ENCODE measurements around the gene SWAP70. TPM values are rescaled to one million over a fixed set of nuclear protein-coding genes. Genes with fewer than 3 reads are reported as not detected.

The SWAP70 gene
- total and polyA plus RNA-seq, 2 of the 8 experiments (the other 6 are each of a cell fraction or from before 2014, with no cell fraction given), result 14.8 to 37.5 TPM

DNA sequence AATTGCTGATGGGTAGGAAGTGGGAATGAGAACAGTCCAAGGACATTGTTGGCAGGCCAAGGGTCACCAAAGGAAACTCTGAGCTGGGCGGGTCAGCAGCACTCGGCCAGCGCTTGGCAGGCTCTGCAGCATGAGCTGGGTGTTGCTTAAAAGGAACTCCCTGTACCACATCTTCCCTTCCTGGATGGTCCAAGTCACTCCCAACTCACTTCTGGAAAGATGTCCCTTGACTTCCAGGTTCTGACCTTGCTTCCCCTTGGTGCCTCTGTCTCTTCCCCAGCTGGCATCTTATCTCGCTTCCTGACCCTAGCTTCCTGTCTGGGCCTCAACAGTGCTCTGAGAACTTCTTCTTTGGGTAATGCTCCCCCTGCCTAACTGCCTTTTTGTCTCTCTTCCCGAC, 24.8 kb upstream of the SWAP70 start:
- no peak overlapping the region for H2BK12ac ChIP-seq (ENCODE audit: low read depth, low read length)
- FAIRE-seq (no peak), DNase-seq (ENCODE audit: low read depth in 1 of 2, low spot score in 2 of 2) (no peak)
- no peak overlapping the region for H4K8ac ChIP-seq (ENCODE audit: extremely low read depth, insufficient read depth, low read length)
- no peak overlapping the region for H3K27ac ChIP-seq (ENCODE audit: low read depth, low read length)
- POLR2A ChIA-PET (ENCODE audit: partially characterized antibody), result interaction anchor here (1.3 to 1.4 kb wide), 2 partner anchors 11 to 12 kb away, joined by 4 to 5 read pairs; no protein-coding TSS in a partner anchor
- WGBS, 2 experiments (ENCODE audit: extremely low coverage in 1 of 2, insufficient coverage in 1 of 2, insufficient read length in 1 of 2, insufficient replicate concordance in 2 of 2, low coverage in 1 of 2, low lambda C conversion rate in 2 of 2, missing lambda C conversion rate in 1 of 2), result 94% methylated on average over 5 of the region's 5 CpGs; no CpG with 5 or more reads in 1 of the 2 experiments
- no peak overlapping the region for H3K14ac ChIP-seq (ENCODE audit: insufficient read length)
- no peak overlapping the region for H2AK5ac ChIP-seq (ENCODE audit: low read depth, low read length)
- H3K79me2 ChIP-seq (ENCODE audit: control insufficient read depth in 1 of 2, insufficient read depth in 2 of 2, low read length in 2 of 2), result no peaks in the 10 kb centered on the region
- no peaks in the 10 kb centered on the region for H3K4me1 ChIP-seq (replicated peaks in 1 of 4; ENCODE audit: control insufficient read depth in 3 of 4, insufficient read depth in 4 of 4, low read length in 3 of 4)
- H3K18ac ChIP-seq (ENCODE audit: extremely low read depth, low read length), result no peak overlapping the region
- H2BK15ac ChIP-seq (ENCODE audit: low read length), result 0 out of 2 replicates have a peak overlapping the region, but pooled peaks have one; percentile 23
- no peaks in the 10 kb centered on the region for H3K79me1 ChIP-seq (ENCODE audit: low read depth, low read length)
- H3K23me2 ChIP-seq (ENCODE audit: low read depth, low read length), result no peaks in the 10 kb centered on the region
- H3K9ac ChIP-seq (replicated peaks in 1 of 4; ENCODE audit: extremely low read depth in 1 of 4, low read depth in 3 of 4, low read length in 3 of 4), result no peak overlapping the region
- no peak overlapping the region for H2BK20ac ChIP-seq (ENCODE audit: low read length)
- H3K56ac ChIP-seq (replicated peaks; ENCODE audit: insufficient read length, low read depth, low read length), result no peak overlapping the region
- no peak overlapping the region for H4K91ac ChIP-seq (replicated peaks; ENCODE audit: insufficient read length, low read length)
- H3K4me3 ChIP-seq (ENCODE audit: extremely low read depth in 1 of 4, insufficient read depth in 2 of 4, low read depth in 3 of 4, low read length in 4 of 4), result no peak overlapping the region
- H2BK5ac ChIP-seq (ENCODE audit: low read depth, low read length), result no peak overlapping the region
- H2BK120ac ChIP-seq (replicated peaks; ENCODE audit: low read depth, low read length), result no peak overlapping the region
- no peak overlapping the region for H3K23ac ChIP-seq (ENCODE audit: insufficient read length)
- H3K4me2 ChIP-seq (ENCODE audit: insufficient read depth in 1 of 2, low read depth in 2 of 2, low read length in 2 of 2), result no peak overlapping the region
- H4K20me1 ChIP-seq (replicated peaks in 1 of 2; ENCODE audit: control insufficient read depth in 1 of 2, insufficient read depth in 2 of 2, low read length in 2 of 2), result no peaks in the 10 kb centered on the region
- no peak overlapping the region for H4K5ac ChIP-seq (ENCODE audit: insufficient read length, low read depth, low read length)
- H2AFZ ChIP-seq (ENCODE audit: low read length), result peak overlapping the region; percentile 43; the same call in 1 of the 2 replicates
- H3K4ac ChIP-seq (replicated peaks; ENCODE audit: insufficient read length, low read depth, low read length), result no peak overlapping the region
- H3K36me3 ChIP-seq (ENCODE audit: control insufficient read depth in 2 of 4, insufficient read depth in 4 of 4, low read length in 3 of 4), result no peaks in the 10 kb centered on the region
- no peaks in the 10 kb centered on the region for H3K9me3 ChIP-seq (ENCODE audit: insufficient read depth in 2 of 2, low read depth in 1 of 2, low read length in 1 of 2)
- CTCF ChIA-PET (ENCODE audit: partially characterized antibody), result interaction anchor here (0.8 to 1.5 kb wide), 4 partner anchors 15 to 110 kb away, joined by 3 to 5 read pairs (median 4); no protein-coding TSS in a partner anchor
- H3K27me3 ChIP-seq (replicated peaks in 1 of 4; ENCODE audit: control insufficient read depth in 3 of 4, extremely low read depth in 1 of 4, insufficient read depth in 3 of 4, low read length in 3 of 4), result no peaks in the 10 kb centered on the region
